Fibroblast of peridontal ligament (primary cell): Measurements from ENCODE around the gene LPIN1.
"Not testable (repeated sequence)": the region's sequence is repeated elsewhere in the genome, so short reads cannot be mapped to it uniquely, and the experiment has no call there.

Experiments
- DNase-seq: peaks from one replicate; pipeline ENCODE4 v3.0.0-alpha.2; 2010; ENCODE audit errors: extremely low read depth

The LPIN1 gene

GRCh38 chr2:11716689-11717321, 29.6 kb upstream of the LPIN1 start:
- peak; percentile 69 for DNase-seq

GRCh38 chr2:11717623-11718022, 28.8 kb upstream of the LPIN1 start:
- DNase-seq: no peak

GRCh38 chr2:11718606-11719005, 27.8 kb upstream of the LPIN1 start:
- no peak for DNase-seq

GRCh38 chr2:11719230-11719977, 27.0 kb upstream of the LPIN1 start:
- DNase-seq: no peak

GRCh38 chr2:11720752-11721151, 25.7 kb upstream of the LPIN1 start:
- no peak for DNase-seq

- no peak for DNase-seq
Observed at GRCh38 chr2:11722292-11723060, 24.0 kb upstream of the LPIN1 start.

- no peak for DNase-seq
Observed at GRCh38 chr2:11723061-11723371, 23.4 kb upstream of the LPIN1 start.

- DNase-seq: no peak
Observed at GRCh38 chr2:11724151-11724550, 22.3 kb upstream of the LPIN1 start.

GRCh38 chr2:11726384-11726783, 20.0 kb upstream of the LPIN1 start:
- DNase-seq: no peak

- no peak for DNase-seq
Observed at GRCh38 chr2:11729362-11730212, 16.8 kb upstream of the LPIN1 start.

- peak; percentile 31 for DNase-seq
Observed at GRCh38 chr2:11731214-11731984, 15.0 kb upstream of the LPIN1 start.

- no peak for DNase-seq
Observed at GRCh38 chr2:11732587-11732986, 13.8 kb upstream of the LPIN1 start.

- DNase-seq: not testable (repeated sequence)
Observed at GRCh38 chr2:11737852-11738251, 8.6 kb upstream of the LPIN1 start.

GRCh38 chr2:11738589-11739436, 7.6 kb upstream of the LPIN1 start:
- DNase-seq: peak; percentile 78

- DNase-seq: no peak
Observed at GRCh38 chr2:11740723-11741122, 5.7 kb upstream of the LPIN1 start.

- no peak for DNase-seq
Observed at GRCh38 chr2:11742317-11742701, 4.1 kb upstream of the LPIN1 start.

GRCh38 chr2:11742702-11743357, 3.6 kb upstream of the LPIN1 start:
- DNase-seq: no peak

- DNase-seq: no peak
Observed at GRCh38 chr2:11743366-11743765, 3.1 kb upstream of the LPIN1 start.

- peak; percentile 99 for DNase-seq
Observed at GRCh38 chr2:11743846-11744553, 2.4 kb upstream of the LPIN1 start.
